Activated CD4-positive, CD25-positive, alpha-beta regulatory T cell treated with anti-CD3 and anti-CD28 coated beads, Interleukin-2, amount 50 U/mL, for 72 hours (primary cell): ENCODE data around the gene IFT172.

Source experiments
- DNase-seq: peaks from one replicate; pipeline ENCODE4 v3.0.0; 2021

Gene IFT172

DNA sequence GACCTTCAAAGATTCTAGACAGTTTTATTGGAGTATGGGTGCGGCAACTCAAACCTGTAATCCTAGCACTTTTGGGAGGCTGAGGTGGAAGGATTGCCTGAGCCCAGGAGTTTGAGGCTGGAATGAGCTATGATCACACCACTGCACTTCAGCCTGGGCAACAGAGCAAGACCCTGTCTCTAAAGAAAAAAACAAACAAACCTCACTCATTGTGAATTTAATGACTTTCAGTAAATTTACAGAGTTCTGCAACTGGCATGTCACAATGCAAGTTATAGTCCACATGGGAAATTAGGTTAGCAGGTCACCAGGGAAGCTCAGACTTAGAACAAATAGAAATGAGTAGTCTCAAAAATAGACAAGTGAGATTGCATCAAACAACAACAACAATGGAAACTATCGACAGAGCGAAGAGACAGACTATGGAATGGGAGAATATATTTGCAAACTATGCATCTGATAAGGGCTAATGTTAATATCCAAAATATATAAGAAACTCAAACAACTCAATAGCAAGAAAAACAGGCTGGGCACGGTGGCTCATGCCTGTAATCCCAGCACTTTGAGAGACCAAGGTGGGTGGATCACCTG, 67.8 kb downstream of the IFT172 start:
- DNase-seq, result no peak

DNA sequence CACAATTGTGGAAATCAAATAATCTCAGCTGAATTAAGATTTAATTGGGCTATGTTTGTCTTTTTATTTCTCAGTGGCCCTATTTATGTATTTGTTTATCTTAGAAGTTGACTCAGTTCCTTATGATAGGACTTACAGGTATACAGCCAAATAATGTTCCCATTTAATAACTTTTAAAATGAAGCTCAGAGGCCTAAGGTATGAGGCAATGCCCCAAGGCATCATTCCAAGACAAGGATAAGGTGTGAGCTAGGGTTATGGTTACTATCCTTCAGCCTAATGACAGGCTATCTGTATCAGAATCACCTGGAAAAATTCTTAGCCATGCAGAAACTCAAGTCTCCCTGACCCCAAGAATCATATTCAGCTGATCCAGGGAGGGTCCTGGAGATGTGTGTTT, 68.5 kb downstream of the IFT172 start:
- DNase-seq, result no peak

DNA sequence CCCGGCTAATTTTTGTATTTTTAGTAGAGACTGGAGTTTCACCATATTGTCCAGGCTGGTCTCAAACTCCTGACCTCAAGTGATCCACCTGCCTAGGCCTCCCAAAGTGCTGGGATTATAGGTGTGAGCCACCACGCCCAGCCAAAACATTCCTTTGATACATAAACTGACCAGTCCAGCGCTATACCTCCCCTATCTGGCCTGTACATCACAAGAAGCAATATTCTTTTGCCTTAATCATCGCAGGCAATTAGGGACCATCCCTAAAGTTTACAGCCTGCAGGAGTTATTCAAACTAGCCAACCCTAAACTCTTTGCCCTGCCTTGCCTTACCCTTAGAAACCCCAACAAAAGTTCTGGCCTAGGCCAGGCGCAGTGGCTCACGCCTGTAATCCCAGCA, 73.4 kb downstream of the IFT172 start:
- DNase-seq, result no peak

DNA sequence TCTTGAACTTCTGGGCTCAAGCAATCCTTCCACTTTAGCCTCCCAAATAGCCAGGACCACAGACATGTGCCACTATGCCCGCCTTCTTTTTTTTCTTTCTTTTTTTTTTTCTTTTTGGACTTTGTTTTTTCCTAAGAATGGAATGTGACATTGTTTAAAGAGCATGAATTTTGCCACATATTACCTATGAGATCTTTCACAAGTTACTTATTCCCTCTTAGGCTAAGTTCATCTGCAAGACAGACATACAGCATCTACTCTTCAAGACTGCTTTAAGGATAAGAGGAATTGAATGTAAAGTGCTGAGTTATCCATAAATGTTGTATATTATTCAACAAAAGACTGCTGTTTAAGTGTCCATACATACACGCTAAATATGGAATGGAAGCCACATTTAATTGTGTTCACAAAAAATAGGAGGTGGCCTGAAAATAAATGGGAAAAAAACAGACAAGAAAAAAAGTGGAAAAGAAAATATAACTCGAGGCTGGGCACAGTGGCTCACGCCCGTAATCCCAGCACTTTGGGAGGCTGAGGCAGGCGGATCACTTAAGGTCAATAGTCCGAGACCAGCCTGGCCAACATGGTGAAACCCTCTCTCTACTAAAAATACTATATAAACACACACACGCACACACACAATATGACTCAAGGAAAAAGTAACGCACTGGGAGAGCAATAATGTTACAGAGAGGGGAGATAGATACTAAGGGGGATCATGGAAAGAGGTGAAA, 77.0 kb downstream of the IFT172 start:
- DNase-seq, result no peak

DNA sequence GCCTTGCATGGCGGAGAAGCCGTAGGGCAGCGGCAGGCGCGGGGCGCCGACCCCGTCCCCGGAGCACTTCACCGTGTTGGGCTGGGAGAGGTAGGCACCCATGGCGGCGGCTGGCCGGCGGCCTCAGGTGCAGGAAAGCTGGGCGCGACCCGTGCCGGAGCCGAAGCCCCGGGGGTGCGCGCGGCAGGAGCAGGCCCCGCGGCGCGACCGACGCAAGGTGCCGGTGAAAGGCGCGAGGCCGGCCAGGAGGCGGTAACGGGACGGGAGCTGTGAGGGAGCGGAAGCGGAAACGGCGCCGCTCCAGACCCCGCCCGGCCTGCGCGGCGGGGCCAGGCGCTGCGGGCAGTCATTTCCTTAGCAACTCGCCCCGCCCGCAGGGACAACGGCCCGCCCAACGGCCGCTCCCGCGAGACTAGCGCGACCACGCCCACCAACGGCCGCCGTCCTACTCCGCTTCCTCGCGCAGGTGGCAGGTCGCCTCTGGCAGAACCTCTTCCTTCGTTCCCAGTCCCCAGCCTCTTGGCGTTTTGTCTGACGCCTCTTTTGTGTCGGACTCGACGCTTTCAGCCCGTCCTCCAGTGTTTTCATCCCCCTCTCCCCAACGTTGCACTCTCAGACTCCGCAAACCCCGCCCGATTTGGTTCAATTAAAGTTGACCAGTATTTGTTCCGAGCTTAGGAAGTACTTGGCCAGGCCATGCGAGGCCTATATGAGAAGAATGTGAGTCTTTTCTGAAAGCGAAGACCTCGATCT, 80.0 kb downstream of the IFT172 start, which contains the start of gene PPM1G:
Gene PPM1G, minus strand, starts transcription at position 271 of the 753 bp plus-strand sequence. Its CDS starts 169 bp downstream, at position 102.
- DNase-seq, result peak; percentile 99

DNA sequence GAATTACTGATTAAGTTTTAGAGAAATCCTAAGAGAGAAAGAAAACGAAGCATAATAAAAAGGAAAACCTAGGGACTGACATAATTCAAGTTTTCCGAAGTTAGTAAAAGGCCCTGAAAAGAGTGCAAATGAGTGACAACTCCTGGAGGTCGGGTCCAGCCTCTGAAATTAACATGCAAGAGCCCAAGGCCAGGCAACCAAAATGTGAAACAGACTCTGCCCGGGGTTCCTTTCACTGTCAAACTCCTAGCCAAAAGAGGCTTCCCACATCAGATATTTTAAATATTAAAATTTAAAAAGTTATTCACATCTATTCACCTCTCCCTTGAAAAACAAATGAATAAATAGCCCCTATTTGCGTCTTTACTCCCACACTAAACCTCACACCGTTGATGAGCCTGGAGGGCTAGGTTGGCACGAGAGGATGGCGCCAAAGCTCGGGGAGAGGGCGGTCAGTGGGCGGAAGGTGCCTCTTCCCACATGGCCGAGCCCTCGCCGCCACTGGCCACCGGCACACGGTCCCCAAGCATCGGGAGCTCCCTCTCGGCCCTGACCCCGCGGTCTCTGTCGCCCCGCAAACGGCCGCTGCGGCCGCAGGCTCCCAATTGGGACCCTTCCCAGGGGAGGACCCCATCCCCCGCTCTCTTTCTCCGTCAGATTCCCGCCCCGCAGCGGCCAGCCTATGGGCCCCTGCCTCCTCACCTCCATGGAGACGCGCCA, 80.8 kb downstream of the IFT172 start:
- no peak for DNase-seq

DNA sequence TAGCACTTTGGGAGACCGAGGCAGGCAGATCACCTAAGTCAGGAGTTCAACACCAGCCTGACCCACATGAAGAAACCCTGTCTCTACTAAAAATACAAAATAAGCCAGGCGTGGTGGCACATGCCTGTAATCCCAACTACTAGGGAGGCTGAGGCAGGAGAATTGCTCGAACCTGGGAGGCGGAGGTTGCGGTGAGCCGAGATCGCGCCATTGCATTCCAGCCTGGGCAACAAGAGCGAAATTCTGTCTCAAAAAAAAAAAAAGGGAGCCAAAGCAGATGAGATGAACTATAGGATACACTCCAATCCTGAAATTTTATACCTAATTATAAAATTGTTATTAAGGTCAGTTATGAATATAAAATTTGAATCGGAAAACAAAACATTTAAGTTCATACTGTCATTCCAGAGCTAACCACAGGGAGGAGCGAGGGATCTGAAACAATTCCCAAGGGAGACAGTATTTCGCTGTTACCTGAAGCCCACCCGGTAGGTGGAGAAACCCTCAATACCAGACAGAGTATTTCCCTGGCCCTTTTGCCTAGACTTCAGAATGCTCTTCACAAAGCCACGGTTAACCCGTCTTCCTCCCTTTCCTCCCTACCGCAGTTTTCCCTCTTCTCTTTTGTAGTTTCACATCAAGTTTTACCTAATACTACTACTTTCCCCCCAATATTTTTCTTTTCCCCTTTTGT, 81.6 kb downstream of the IFT172 start:
- DNase-seq, result no peak

DNA sequence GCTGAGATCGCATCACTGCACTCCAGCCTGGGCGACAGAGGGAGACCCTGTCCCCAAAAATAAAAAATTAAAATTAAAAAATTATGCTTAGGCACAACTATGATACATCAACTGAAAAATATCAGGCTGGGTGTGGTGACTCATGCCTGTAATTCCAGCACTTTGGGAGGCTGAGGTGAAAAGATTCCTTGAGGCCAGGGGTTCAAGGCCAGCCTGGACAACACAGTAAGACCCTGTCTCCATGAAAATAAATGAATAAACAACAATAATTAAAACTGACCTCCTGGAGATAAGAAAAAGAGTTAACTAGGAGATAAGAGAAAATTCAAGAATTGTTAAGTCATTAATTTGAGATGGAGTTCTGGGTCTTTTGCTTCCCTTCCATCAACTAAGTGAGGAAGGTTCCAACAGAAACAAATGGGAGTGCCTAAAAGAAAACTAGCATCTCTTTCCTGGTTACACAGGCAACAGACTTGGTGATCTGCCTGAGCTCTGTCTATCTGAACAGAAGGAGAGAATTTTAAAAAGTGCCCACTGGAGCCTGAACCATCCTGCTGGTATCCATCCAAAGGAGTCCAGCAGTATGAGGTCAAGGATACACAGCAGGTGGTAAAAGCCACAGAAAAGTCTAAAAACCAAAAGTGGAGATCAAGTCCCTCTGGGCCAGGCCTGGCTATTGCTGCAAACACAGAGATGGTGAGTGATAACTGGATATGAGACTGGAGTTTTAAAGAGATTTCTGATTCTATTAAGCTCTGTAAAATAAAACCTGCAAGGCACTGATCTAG, 89.0 kb downstream of the IFT172 start:
- DNase-seq, result no peak

DNA sequence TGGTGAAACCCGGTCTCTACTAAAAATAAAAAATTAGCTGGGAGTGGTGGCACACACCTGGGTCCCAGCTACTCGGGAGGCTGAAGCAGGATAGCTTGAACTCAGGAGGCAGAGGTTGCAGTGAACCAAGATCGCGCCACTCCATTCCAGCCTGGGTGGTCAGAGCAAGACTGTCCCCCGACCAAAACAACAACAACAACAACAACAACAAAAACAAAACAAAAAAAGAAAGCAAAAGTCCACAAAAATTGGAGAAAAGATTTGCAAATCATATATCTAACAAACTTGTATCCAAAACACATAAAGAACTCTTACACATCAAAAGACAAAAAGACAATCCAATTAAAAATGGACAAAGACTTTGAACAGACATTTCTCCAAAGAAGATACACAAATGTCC, 90.6 kb downstream of the IFT172 start:
- no peak for DNase-seq
